PFSK-1 (cell line): ENCODE measurements around the gene AKAP1.

Experiments used
- FOXP2 ChIP-seq: optimal IDR thresholded peaks from 2 replicates; pipeline ENCODE3; 2011; ENCODE audit warnings: borderline replicate concordance, control low read depth, inconsistent platforms; ENCODE audit not compliant: insufficient read depth; ENCODE audit errors: extremely low read length, extremely low read depth
- POLR2AphosphoS5 ChIP-seq: IDR thresholded peaks from 2 replicates; pipeline ENCODE4 v1.6.1; 2012; ENCODE audit warnings: low read depth, mild to moderate bottlenecking, control low read depth, low read length, moderate library complexity
- REST ChIP-seq, 2 experiments: IDR thresholded peaks; 2 replicates each; pipeline versions ENCODE4 v1.6.1 to v1.8.0; 2011 to 2012; ENCODE audit warnings: low read depth in 2 of 2, low read length in 2 of 2, control low read depth in 1 of 2, inconsistent platforms in 1 of 2, mild to moderate bottlenecking in 1 of 2, moderate library complexity in 1 of 2; ENCODE audit not compliant: insufficient read depth in 1 of 2
- SIN3A ChIP-seq: IDR thresholded peaks from 2 replicates; pipeline ENCODE4 v1.6.1; 2012; ENCODE audit warnings: mild to moderate bottlenecking, low read length, moderate library complexity, borderline replicate concordance; ENCODE audit not compliant: insufficient read depth
- TAF1 ChIP-seq: IDR thresholded peaks from 2 replicates; pipeline ENCODE4 v1.6.1; 2012; ENCODE audit warnings: low read length, control low read depth, borderline replicate concordance; ENCODE audit not compliant: insufficient read depth

AKAP1 gene

GRCh38 chr17:57050306-57050705 is 34.7 kb upstream of the AKAP1 start:
- TF ChIP-seq FOXP2 (no peak), SIN3A (no peak), TAF1 (no peak), POLR2AphosphoS5 (no peak), REST (IDR thresholded peaks at IDR 0.05; ENCODE audit: insufficient read depth in 1 of 2, low read depth in 2 of 2, low read length in 2 of 2) (no peak)

GRCh38 chr17:57051886-57052361 is 33.1 kb upstream of the AKAP1 start:
- TF ChIP-seq FOXP2 (no peak), TAF1 (no peak), REST (IDR thresholded peaks at IDR 0.05; ENCODE audit: insufficient read depth in 1 of 2, low read depth in 2 of 2, low read length in 2 of 2) (no peak)

- TF ChIP-seq POLR2AphosphoS5 (no peak), REST (IDR thresholded peaks at IDR 0.05; ENCODE audit: insufficient read depth in 1 of 2, low read depth in 2 of 2, low read length in 2 of 2) (no peak), SIN3A (no peak), TAF1 (no peak), FOXP2 (no peak)
Measured at GRCh38 chr17:57062865-57063264, 22.2 kb upstream of the AKAP1 start.

GRCh38 chr17:57067162-57067561 is 17.9 kb upstream of the AKAP1 start:
- no peak for TF ChIP-seq FOXP2
- no peak for TF ChIP-seq TAF1
- TF ChIP-seq REST (IDR thresholded peaks at IDR 0.05; ENCODE audit: insufficient read depth in 1 of 2, low read depth in 2 of 2, low read length in 2 of 2) = no peak
- TF ChIP-seq SIN3A = no peak
- no peak for TF ChIP-seq POLR2AphosphoS5

- TF ChIP-seq FOXP2 = no peak
- TF ChIP-seq TAF1 = no peak
- TF ChIP-seq SIN3A = no peak
- TF ChIP-seq POLR2AphosphoS5 = no peak
- no peak for TF ChIP-seq REST (IDR thresholded peaks at IDR 0.05; ENCODE audit: insufficient read depth in 1 of 2, low read depth in 2 of 2, low read length in 2 of 2)
Measured at GRCh38 chr17:57067781-57068180, 17.3 kb upstream of the AKAP1 start.
